NCI-H345 (cell line): Measurements from ENCODE around the gene CAMK1G.
A peak's percentile ranks its signal among the peaks of the same experiment; 100 is the strongest.

Experiments used
- DNase-seq: peaks from one replicate; lab custom pipeline; 2025; lab: John Stamatoyannopoulos, UW

The CAMK1G gene

DNA sequence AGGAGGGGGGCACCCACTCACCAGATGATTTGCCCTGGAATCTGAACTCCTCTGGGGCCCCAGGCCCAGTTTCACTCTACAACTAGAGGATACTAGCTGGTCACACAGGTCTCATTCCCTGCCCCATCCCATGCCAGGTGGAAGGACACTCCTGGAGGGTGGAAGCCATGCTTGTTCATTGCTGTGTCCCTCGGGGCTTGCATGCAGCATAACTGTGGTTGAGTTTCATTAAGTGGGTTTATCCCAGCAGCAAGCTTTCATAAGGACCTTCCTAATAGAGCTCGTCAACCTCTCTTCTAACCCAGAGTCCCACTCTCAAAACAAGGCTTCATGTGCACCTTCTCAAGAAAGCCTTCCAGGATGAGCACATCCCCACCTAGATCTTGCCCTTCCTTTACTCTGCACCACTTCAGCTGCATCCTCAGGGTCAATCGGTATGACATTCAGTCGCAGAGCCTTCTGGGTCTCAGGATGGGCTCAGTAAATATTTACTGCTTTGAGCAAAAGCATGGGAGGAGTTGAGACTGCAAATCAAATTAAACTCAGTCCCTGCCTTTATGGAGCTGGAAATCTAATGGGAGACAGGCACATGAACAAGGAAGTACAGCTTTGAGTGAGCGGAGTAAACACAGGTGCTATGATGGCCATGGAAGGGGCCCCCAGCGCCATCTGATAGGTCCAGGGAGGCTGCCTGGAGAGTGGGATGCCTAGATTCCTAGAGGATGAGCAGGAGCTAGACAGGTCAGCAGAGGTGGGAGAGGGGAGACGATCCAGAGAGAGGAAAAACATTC is 36.4 kb downstream of the CAMK1G start:
- DNase-seq = no peak

DNA sequence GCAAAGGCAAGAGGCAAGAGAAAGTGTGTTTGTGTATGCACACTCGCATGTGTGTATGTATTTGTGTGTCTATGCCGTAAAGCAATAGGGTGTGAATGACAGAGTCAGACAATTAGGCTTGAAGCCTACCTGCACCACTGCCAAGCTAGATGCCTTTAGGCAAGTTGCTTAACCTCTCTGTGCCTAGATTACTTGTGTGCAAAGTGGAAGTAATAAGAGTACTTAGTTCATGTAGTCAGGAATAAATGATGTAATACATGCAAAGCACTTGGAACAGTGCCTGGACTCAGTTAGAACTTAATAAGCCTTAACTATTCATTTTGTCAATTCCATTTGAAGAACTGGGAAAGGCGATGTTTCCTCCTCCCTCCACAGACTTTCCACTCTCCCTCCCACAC is 37.0 kb downstream of the CAMK1G start:
- no peak for DNase-seq

DNA sequence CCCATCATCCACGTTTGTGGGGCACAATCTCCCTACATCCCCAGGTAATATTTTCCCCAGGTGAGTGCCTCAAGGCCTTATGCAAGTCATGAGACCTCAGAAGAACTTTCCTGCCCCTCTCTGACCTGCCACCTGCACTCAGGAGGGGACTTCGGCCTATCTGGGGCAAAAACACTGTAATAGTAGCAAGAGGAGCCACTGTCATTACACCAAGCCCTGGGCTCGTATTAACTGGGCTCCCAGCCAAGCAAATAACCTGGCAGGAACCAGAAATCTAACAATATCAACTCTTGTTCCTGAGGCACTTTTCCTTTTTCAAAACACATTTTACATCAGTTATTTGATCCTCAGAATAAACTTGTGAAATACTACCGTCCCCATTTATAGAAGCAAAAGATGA is 37.8 kb downstream of the CAMK1G start:
- no peak for DNase-seq

DNA sequence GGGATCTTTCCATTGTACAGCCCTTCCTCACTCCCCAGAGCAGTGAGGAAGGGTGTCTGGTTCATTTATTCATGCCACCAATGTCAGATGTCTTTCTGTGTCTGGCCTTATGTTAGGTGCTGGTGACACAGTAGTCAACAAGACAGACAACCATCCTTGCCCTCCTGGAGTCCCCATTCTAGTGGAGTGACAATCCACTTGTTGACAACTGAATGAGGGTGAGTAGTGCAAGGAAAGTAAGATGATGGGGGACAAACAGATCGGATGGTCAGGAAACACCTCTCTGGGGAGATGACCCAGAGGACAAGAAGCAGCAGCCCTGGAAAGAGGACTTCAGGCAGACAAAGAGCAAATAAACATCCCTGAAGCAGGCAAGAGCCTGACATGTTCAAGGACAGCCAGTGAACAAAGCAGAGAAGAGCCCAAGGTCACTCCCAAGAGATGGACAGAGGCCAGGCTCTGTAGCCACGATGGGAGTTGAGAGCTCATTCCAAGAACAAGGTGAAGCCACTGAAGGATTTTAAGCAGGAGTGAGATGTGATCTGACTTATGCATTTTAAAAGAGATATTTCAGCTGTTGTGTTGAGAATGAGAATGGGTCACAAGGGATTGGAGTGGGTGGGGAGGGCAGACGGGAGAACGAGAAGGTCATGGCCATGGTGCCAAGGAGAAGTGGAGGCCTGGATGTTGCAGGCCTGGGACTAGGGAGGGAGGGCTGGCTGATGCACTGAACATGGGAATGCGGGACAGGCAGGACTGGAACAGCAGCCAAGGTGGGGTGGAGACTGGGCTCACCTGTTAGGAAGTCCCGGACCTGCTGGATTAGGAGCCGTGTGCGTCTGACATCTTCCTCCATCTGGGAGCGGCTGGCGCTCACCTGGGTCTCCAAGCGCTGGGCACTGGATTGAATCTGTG is 38.5 kb downstream of the CAMK1G start:
- DNase-seq = no peak

DNA sequence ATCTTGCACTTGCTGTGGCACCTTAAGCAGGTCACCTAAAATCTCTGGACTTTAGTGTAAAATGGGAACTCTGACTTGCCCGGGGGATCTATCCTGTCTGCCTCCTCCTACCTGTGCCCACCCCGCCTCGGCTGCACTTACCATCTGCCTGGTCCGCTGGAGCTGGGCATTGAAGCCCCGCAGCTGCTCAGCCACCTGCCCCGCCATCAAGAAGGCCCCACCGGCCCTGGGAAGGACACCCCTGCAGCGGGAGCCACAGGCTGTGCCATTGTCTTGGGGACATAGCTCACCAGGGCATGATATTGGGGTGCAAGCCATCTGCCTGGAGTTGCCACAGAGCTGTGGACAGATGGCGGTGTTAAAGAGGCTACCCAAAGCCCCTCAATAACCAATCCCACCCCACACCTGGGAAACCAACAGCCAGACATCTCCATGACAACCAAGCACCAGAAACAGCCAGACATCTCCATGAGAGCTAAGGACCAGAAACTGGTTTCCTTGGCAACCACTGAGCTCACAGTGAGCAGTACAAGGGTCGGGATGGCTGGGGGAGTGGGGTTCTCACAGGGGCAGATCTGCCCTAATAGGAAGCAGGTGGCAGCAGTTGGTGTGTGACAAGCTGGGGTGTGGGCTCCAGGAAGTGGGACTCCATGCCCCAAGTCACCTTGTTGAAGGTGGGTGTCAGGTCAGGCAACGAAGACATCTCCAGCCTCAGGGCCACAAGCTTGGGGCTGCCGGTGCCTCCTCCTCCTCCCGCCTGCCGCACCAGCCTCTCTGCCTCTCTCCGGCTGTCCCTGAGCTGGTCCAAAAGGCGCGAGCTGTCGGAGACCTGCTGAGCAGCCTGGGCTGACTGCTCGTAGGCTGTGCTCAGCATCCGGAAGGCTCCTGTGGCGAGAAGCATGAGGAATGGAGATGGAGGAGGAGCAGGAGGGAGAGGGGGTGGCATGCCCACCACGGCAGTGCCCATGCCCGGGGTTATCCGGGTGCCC is 39.6 kb downstream of the CAMK1G start:
- DNase-seq = no peak

DNA sequence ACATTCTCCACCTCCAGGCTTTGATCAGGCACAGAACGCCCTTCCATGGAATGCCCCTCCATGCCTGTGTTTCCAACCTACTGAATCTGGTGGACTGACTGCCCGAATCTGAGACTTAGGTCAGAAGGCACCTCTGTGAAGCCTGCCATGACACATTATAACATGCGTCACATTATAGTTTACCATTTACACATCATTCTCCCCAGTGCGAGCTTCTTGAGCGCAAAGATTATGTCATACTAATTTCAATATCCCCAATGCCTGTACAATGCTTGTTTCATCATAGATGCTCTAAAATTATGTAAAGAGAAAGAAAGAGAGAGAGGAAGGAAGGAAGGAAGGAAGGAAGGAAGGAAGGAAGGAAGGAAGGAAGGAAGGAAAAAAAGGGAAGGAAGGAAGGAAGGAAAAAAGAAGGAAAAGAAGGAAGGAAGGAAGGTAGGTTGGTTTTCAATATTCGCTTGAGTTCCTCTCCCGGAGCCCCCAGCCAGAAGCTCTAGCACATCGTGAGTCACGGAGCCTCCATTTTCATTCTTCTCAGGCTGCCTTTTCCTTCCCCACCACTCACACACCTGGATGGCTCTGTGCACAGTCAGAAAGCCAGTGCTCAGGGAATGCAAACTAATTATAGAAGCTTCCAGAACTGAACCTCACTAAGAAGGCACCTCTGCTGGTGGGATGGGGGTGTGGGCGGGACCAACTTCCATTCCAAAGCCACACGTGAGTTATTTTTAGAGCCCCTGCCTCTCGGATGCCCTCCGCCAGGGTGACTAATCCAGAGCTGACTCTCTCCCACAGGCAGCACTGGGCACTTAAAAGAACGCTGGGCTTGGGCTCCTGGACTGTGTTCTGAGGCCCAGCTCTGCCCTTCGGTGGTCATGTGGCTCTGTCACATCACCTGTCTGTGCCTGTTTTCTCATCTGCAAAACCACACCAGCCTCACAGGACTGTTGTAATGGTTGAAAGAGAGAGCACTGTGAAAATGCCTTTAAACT is 41.3 kb downstream of the CAMK1G start:
- no peak for DNase-seq

DNA sequence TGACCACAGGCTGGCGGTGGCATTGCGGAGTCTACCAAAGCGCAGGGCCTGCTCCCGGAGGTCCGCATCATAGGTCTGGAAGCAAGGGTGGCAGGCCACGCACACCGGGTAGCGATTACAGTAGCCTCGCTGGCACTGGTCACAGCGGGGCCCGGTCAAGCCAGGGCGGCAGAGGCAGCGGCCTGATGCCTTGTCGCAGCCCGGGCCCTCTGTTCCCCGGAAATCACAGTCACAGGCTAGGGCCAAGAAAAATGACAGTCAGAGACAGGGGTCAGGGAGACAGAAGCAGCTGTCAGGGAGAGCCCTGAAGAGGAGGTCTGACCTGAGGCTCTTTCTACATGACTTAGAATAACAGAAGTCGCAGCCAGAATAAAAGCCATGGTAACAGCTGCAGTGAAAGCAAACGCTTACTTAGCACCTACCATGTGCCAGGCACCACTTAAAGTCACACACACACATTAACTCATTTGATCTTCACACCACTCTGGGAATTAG is 42.3 kb downstream of the CAMK1G start:
- no peak for DNase-seq

DNA sequence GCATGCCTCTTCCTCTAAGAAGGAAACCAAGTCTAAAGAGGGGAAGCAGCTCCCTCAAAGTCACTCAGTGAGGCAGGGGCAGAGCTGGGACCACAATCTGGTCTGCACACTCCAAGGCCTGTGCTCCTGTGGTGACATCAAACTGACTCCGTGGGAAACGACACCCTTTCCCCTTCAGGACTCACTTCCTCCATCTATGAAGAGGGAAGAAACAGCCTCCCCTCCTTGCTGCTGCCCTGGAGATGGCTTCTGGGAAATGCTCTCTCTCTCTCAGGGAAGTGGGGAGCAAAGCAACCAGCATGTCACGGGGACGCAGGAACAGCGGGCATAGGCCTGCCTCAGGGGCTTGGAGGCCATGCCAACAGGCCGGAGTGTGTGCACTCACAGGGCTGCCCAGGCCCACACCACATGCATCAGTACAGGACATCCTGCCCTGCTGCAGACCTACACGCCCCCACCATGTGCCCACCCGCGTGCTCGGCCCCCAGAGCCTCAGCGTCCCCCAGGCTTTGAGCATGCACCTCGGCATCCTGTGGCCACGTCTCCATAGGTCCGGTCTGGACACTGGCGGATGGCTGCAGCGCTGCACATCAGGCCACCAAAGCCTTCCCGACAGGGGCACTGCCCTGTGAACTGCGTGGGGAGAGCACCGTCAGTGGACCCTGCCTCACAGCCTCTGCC is 43.0 kb downstream of the CAMK1G start:
- DNase-seq = no peak

DNA sequence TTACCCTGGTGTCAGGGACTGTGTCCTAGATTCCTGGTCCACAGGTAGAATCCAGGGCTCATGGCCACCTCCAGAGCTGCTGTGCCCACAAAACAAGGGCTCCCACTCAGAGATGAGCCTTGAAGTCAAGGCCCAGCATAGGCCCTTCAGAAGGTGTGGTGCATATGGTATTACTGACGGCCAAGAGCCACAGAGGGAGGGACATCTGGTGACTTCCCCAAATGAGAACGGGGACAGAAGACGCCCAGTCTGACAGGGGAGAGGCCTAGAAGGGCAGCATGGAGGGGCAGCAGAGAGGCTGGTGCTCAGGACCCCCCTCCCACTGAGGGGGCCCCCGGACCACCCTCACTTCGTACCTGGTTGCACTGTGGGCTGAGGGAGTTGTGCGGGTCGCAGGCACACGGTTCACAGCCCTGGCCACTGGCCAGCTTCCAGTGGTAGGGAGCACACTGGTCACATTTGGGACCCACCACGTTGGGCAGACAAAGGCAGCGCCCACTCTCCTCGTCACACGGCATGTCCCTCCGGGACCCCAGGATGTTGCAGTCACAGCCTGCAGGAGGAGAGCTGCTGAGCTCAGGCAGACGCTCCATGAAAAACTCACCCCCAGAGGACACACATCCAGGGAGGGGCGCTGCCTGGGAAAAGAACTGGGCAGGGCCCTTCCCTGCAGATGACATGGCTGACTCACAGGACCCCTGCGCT is 43.7 kb downstream of the CAMK1G start:
- DNase-seq = no peak

DNA sequence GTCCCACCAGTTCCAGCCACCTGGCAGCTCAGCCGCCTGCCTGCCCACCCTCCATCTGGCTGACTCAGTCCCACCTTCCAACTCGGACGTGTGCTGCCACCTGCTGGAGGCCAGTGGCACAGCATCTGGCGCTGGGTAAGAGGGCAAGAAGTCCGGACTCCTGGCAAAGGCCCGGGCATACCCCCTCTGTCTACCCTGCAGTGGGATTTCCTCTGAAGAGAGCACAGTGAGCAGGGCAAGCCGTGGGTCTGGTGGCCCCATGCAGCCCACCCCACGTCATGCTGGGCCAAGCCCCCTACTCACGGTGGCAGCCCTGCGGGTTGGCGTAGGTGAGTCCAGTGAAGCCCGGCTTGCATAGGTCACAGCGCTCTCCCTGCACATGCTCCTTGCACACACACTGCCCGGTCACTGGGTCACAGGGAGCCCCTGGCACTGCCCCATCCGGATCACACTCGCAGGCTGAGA is 44.2 kb downstream of the CAMK1G start:
- DNase-seq = peak; percentile 76

DNA sequence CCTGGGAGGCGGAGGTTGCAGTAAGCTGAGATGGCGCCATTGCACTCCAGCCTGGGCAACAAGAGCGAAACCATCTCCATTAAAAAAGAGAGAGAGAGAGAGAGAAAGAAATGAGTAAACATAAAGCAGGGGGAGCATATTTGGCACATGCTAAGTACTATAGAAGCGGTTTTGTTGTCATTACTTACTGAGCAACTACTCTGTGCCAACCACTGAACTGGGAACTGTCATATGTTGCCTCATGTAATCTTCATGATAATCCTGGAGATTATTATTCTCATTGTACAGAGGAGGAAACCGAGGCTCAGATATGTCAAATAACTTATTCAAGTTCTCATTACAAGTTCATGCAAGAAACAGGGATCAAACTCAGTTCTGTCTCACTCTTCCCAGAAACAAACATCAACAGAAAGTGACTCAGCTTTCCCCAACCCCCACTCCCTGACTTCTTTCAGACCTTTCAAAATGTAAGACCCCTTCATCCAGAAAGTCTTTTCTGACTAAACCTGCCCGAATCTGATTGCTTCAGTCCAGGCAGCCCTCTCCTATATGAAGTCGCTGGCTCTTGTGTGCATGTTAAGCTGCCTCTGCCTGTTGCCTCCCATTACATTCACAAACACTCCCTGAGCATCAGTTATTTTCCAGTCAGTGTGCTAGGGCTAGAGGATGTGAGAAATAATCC is 45.2 kb downstream of the CAMK1G start:
- no peak for DNase-seq

DNA sequence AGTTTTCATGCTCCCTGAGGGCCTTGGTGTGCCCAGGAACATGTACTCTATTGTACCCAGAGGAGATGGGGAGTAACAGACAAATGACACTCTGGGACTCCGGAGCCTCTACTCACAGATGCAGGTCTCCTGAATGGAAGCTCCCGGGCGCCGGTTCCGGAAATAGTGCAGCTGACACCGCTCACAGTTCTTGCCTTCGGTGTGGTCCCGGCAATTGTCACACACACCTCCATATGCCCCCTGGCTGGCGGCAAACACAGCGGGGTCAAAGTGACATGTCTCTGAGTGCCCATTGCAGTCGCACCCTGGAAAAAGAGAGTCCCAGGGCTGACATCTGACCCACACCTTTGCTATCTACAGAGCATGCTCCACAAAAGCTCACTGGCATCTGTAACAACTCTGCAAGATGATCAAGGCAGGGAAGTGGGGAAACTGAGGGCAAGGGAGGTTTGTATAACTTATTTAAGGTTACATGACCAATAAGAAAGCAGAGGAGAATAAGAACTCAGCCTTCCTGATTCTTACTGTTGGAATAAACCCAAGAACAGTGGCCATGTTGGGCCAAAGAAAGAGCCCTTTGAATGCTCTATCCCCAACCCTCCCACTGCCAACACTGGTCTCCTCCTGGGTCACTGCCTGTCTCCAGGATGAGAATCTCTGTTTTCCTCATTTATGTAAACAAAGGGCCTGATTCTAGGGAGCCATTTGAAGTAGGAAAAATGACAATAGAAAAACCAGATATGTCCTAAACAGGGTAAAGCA is 46.3 kb downstream of the CAMK1G start:
- DNase-seq = no peak

DNA sequence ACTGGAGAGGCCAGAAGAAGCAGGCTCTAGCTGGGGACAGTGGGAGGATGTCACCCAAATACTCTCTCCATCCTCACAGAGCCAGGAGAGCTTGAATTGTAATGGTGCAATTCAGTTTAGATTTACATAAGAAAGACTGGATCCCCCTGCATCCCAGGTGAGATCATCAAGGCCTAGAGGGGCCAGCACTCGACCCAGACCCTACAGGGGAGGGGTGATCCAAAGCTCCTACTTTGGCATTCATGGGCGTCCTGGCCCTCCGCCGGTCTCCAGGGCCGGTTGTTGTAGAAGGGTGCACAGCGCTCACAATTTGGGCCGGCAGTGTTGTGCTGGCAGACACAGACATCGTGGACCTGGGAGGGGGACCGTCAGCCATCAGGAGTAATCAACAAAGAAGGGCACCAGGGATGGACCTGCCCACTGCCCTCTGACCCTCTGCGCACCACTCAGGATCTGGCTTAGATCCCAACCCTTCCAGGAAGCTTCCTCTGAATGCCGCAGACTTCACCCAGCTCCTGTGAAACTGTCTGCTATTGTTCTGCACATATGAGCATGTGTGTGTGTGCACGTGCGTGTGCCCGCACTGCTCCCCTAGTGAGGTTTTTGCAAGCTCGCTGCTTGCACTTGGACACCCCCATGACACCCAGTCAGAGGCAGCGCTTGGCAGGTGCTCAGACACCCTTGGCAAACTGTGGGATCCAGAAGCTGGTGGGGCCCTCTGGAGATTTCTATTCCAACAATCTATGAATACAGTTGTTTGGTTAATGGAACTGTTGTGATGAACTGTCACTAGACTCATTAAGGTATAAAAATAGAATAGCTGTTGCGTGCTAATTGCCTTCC is 47.1 kb downstream of the CAMK1G start:
- no peak for DNase-seq

DNA sequence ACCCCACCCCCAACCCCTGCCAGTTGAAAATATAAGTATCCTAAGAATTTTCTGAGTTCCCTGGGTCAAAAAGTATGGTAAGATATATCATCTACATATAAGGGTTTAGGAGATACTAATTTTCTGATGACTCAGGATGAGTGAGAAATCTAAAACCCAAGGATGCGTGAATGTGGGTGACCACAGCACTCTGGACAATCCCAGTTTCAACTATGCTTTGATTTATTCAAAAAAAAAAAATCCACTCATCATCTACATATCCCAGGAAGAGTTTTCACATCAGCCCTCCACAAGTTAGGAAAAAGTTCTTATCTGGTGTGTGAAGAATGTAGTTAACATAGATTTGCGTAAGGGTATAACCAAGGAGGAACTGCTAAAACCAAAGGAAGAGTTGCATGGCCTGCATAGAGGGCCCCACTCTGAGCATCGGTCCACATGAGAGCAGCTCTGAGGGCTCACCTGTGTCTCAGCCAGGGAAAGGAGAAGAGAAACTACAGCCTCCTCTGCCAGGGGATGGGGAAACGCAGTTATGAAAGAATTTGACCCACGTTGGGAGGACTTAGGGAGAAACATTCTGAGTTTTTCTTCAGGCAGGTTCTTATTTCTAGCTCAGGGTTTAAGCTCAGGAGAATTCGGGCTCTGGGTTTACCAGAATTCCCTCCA is 50.0 kb downstream of the CAMK1G start:
- no peak for DNase-seq

DNA sequence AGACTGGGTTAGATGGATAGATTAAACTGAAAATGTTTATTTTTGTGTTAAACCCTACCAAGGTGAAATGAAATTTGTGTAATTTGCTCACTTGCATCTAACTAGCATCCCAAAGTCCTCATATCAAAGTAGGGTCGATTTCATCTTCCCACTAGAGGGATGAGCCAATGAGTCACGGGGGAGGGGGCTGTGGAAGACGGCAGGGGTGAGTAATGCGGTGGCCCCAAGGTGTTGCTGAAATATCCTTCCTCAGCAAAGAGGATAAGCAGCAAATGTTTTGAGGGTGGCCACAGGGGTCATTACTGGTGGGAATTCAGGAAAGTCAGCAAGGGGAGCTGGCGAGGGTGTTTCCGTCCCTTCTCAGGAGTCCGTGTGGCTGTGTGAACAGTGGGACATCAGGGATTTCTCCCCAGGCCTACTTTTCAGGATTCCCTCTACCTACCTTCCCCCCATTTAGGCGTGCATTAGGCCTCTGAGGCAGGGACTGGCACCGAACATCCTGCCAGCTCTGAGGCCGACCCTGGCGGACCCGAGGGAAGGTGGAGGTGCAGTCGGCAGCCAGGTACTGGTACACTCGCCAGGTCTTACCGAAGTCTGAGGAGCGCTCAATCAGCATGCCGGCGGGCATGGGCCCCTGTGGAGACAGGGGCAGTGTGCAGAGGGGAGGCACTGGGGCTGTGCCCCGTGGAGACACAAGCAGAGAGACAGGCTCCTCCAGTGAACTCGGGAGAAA is 50.7 kb downstream of the CAMK1G start:
- DNase-seq = no peak

DNA sequence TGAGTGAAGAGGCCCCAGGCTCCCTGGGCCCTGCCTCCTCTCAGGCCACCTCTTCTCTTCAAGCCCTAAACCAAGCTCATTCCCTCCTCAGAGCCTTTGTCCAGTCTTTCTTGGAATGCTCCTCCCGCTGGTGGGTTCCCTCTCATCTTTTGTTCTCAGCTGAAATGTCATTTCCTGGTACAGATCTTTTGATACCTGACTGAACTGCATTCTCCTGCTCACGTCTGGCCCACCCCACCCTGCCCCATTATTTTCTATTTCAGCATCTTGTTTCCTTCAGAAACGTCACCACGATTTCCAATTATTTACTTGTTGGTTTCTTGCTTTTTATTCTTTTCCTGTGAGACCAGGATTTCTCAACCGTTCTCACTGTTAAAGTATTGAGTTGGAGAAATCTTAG is 52.3 kb downstream of the CAMK1G start:
- DNase-seq = no peak
